Fibroblast of lung (primary cell): Measurements from ENCODE around the gene RSF1. TPM values are rescaled to one million over a fixed set of nuclear protein-coding genes. Genes with fewer than 3 reads are reported as not detected.

Source experiments
- DNase-seq, 2 donors: peaks; one replicate each; pipeline versions ENCODE4 v3.0.0 to v3.0.0-alpha.2; 2010; ENCODE audit warnings: low read depth in 2 of 2
- H2AFZ ChIP-seq: 2 replicates; pipeline ENCODE4 v1.5.1; 2012; ENCODE audit warnings: low read length, control low read depth, inconsistent platforms
- H3K27ac ChIP-seq: 2 replicates; pipeline ENCODE4 v1.5.1; 2011; ENCODE audit warnings: low read length, control low read depth; ENCODE audit not compliant: insufficient read depth
- H3K27me3 ChIP-seq: 2 replicates; pipeline ENCODE4 v1.5.1; 2011; ENCODE audit warnings: mild to moderate bottlenecking, low read length; ENCODE audit not compliant: control insufficient read depth, insufficient read depth
- H3K36me3 ChIP-seq: 2 replicates; pipeline ENCODE4 v1.5.1; 2011; ENCODE audit warnings: low read length; ENCODE audit not compliant: control insufficient read depth, insufficient read depth
- H3K4me1 ChIP-seq: 2 replicates; pipeline ENCODE4 v1.5.1; 2011; ENCODE audit warnings: low read length; ENCODE audit not compliant: control insufficient read depth, insufficient read depth; ENCODE audit errors: extremely low read depth
- H3K4me2 ChIP-seq: 2 replicates; pipeline ENCODE4 v1.5.1; 2011; ENCODE audit warnings: low read length, control low read depth; ENCODE audit not compliant: insufficient read depth; ENCODE audit errors: extremely low read depth
- H3K4me3 ChIP-seq, 4 experiments: fragments of 200-600 bp in 1 of 4; sonication (generic) in 1 of 4; replicated peaks in 1 of 4; 2 replicates each; pipeline ENCODE4 v1.5.1; 2011 to 2016; ENCODE audit warnings: low read length in 4 of 4, low read depth in 3 of 4, mild to moderate bottlenecking in 3 of 4, control low read depth in 2 of 4, inconsistent platforms in 1 of 4, mixed read lengths in 1 of 4; ENCODE audit not compliant: insufficient read depth in 1 of 4; ENCODE audit errors: control extremely low read depth in 1 of 4
- H3K79me2 ChIP-seq: 2 replicates; pipeline ENCODE4 v1.5.1; 2012; ENCODE audit warnings: mild to moderate bottlenecking, low read length, inconsistent platforms; ENCODE audit not compliant: control insufficient read depth, insufficient read depth
- H3K9ac ChIP-seq: 2 replicates; pipeline ENCODE4 v1.5.1; 2011; ENCODE audit warnings: mild to moderate bottlenecking, low read length, control low read depth; ENCODE audit not compliant: insufficient read depth
- H3K9me3 ChIP-seq: 2 replicates; pipeline ENCODE4 v1.5.1; 2012; ENCODE audit warnings: low read depth, low read length; ENCODE audit not compliant: control insufficient read depth, insufficient read depth
- H4K20me1 ChIP-seq: 2 replicates; pipeline ENCODE4 v1.5.1; 2011; ENCODE audit warnings: low read length; ENCODE audit not compliant: control insufficient read depth, insufficient read depth; ENCODE audit errors: extremely low read depth
- CTCF ChIP-seq, 2 donors: IDR thresholded peaks in 1 of 2; conservative IDR thresholded peaks in 1 of 2; 1 replicate in 1 of 2; 2 replicates in 1 of 2; pipeline ENCODE4 v1.5.1; 2011 to 2012; ENCODE audit warnings: low read length in 2 of 2, control low read depth in 1 of 2, inconsistent platforms in 1 of 2, low read depth in 1 of 2, mild to moderate bottlenecking in 1 of 2
- EZH2 ChIP-seq: IDR thresholded peaks from 2 replicates; pipeline ENCODE4 v1.5.1; 2012; ENCODE audit warnings: low read length, control low read depth, mild to moderate bottlenecking; ENCODE audit errors: missing control alignments
- polyA plus RNA-seq, 2 donors: library from polyadenylated mRNA; depleted of rRNA in 1 of 2; stranded (reverse) in 1 of 2; unstranded in 1 of 2; fragments of >200 nt; gene quantifications; 2 replicates each; pipeline ENCODE4 v1.2.1, GENCODE V29; 2011 to 2012; ENCODE audit warnings: missing spikeins in 1 of 2
- total RNA-seq: library from RNA; depleted of rRNA; stranded (reverse); fragments of >200 nt; gene quantifications from 2 replicates; pipeline ENCODE4 v1.2.1, GENCODE V29; 2014

RSF1 gene
- total and polyA plus RNA-seq, 2 donors (not counting 1 experiment from before 2014, with no cell fraction given): 27.5 to 38.1 TPM

- TF ChIP-seq CTCF (conservative IDR thresholded peaks at IDR 0.05 in 1 of 2, IDR thresholded peaks at IDR 0.05 in 1 of 2; ENCODE audit: low read depth in 1 of 2, low read length in 2 of 2) (no peak), EZH2 (no peak)
- H4K20me1 ChIP-seq: no peaks in the 10 kb centered on the region
- no peaks in the 10 kb centered on the region for H3K79me2 ChIP-seq
- H2AFZ ChIP-seq: no peak overlapping the region
- H3K27ac ChIP-seq: no peak overlapping the region
- peaks cover 6% of the 10 kb centered on the region for H3K36me3 ChIP-seq
- H3K27me3 ChIP-seq: no peaks in the 10 kb centered on the region
- H3K4me1 ChIP-seq: no peaks in the 10 kb centered on the region
- H3K4me2 ChIP-seq: no peak overlapping the region
- DNase-seq: no peak
- no peak overlapping the region for H3K9ac ChIP-seq
- H3K4me3 ChIP-seq: no peak overlapping the region
- H3K9me3 ChIP-seq: no peaks in the 10 kb centered on the region
Measured at GRCh38 chr11:77665240-77665965, 155.1 kb downstream of the RSF1 start.

GRCh38 chr11:77661670-77662069 is 158.9 kb downstream of the RSF1 start:
- no peak overlapping the region for H3K9ac ChIP-seq
- no peaks in the 10 kb centered on the region for H3K79me2 ChIP-seq
- H3K4me3 ChIP-seq: no peak overlapping the region
- H3K4me1 ChIP-seq: peaks cover 2% of the 10 kb centered on the region
- no peaks in the 10 kb centered on the region for H3K27me3 ChIP-seq
- H3K9me3 ChIP-seq: no peaks in the 10 kb centered on the region
- H2AFZ ChIP-seq: no peak overlapping the region
- H4K20me1 ChIP-seq: no peaks in the 10 kb centered on the region
- no peak overlapping the region for H3K27ac ChIP-seq
- H3K36me3 ChIP-seq: no peaks in the 10 kb centered on the region
- no peak for TF ChIP-seq CTCF (conservative IDR thresholded peaks at IDR 0.05 in 1 of 2, IDR thresholded peaks at IDR 0.05 in 1 of 2; ENCODE audit: low read depth in 1 of 2, low read length in 2 of 2)
- no peak for TF ChIP-seq EZH2
- DNase-seq: no peak
- H3K4me2 ChIP-seq: no peak overlapping the region

GRCh38 chr11:77660947-77661346 is 159.6 kb downstream of the RSF1 start:
- no peak overlapping the region for H3K9ac ChIP-seq
- no peak for DNase-seq
- no peaks in the 10 kb centered on the region for H3K79me2 ChIP-seq
- no peaks in the 10 kb centered on the region for H4K20me1 ChIP-seq
- H3K9me3 ChIP-seq: no peaks in the 10 kb centered on the region
- TF ChIP-seq CTCF (conservative IDR thresholded peaks at IDR 0.05 in 1 of 2, IDR thresholded peaks at IDR 0.05 in 1 of 2; ENCODE audit: low read depth in 1 of 2, low read length in 2 of 2) (no peak), EZH2 (no peak)
- no peak overlapping the region for H3K4me3 ChIP-seq
- no peaks in the 10 kb centered on the region for H3K36me3 ChIP-seq
- no peak overlapping the region for H2AFZ ChIP-seq
- peaks cover 2% of the 10 kb centered on the region for H3K4me1 ChIP-seq
- no peaks in the 10 kb centered on the region for H3K27me3 ChIP-seq
- H3K27ac ChIP-seq: no peak overlapping the region
- no peak overlapping the region for H3K4me2 ChIP-seq
